ENCODE measurements around the gene SLC35F6.
"Not testable (repeated sequence)": the region's sequence is repeated elsewhere in the genome, so short reads cannot be mapped to it uniquely, and the experiment has no call there.

The SLC35F6 gene

GRCh38 chr2:26754539-26754938, 9.5 kb upstream of the SLC35F6 start:
- in situ Hi-C loops (cut with MboI; ENCODE audit: low sequenced_read_pairs, unreplicated experiment): no loop called here
- TF ChIP-seq CTCF (IDR thresholded peaks at IDR 0.05; ENCODE audit: borderline replicate concordance, control extremely low read depth, extremely low read depth, insufficient read depth, missing control alignments): no peak
- no peak for DNase-seq (ENCODE audit: low spot score)

GRCh38 chr2:26754972-26755670, 9.0 kb upstream of the SLC35F6 start:
- no peak for DNase-seq (ENCODE audit: low spot score)
- in situ Hi-C loops (cut with MboI; ENCODE audit: low sequenced_read_pairs, unreplicated experiment): no loop called here
- TF ChIP-seq CTCF (IDR thresholded peaks at IDR 0.05; ENCODE audit: borderline replicate concordance, control extremely low read depth, extremely low read depth, insufficient read depth, missing control alignments): no peak

- DNase-seq (ENCODE audit: low spot score): no peak
- in situ Hi-C loops (cut with MboI; ENCODE audit: low sequenced_read_pairs, unreplicated experiment): no loop called here
Observed at GRCh38 chr2:26756337-26756736, 7.7 kb upstream of the SLC35F6 start.

GRCh38 chr2:26757873-26758789, 6.0 kb upstream of the SLC35F6 start:
- DNase-seq (ENCODE audit: low spot score): no peak
- in situ Hi-C loops (cut with MboI; ENCODE audit: low sequenced_read_pairs, unreplicated experiment): no loop called here
- no peak for TF ChIP-seq CTCF (IDR thresholded peaks at IDR 0.05; ENCODE audit: borderline replicate concordance, control extremely low read depth, extremely low read depth, insufficient read depth, missing control alignments)

More at GRCh38 chr2:26756337-26756736, 7.7 kb upstream of the SLC35F6 start:
- no peak for TF ChIP-seq CTCF (IDR thresholded peaks at IDR 0.05; ENCODE audit: borderline replicate concordance, control extremely low read depth, extremely low read depth, insufficient read depth, missing control alignments)

- DNase-seq (ENCODE audit: low spot score): no peak
- in situ Hi-C loops (cut with MboI; ENCODE audit: low sequenced_read_pairs, unreplicated experiment): no loop called here
- TF ChIP-seq CTCF (IDR thresholded peaks at IDR 0.05; ENCODE audit: borderline replicate concordance, control extremely low read depth, extremely low read depth, insufficient read depth, missing control alignments): no peak
Observed at GRCh38 chr2:26758790-26759321, 5.2 kb upstream of the SLC35F6 start.

GRCh38 chr2:26759845-26760244, 4.2 kb upstream of the SLC35F6 start:
- in situ Hi-C loops (cut with MboI; ENCODE audit: low sequenced_read_pairs, unreplicated experiment): no loop called here
- TF ChIP-seq CTCF (IDR thresholded peaks at IDR 0.05; ENCODE audit: borderline replicate concordance, control extremely low read depth, extremely low read depth, insufficient read depth, missing control alignments): no peak
- no peak for DNase-seq (ENCODE audit: low spot score)

GRCh38 chr2:26760991-26761390, 3.1 kb upstream of the SLC35F6 start:
- in situ Hi-C loops (cut with MboI; ENCODE audit: low sequenced_read_pairs, unreplicated experiment): not testable (repeated sequence)

More at GRCh38 chr2:26760991-26761390, 3.1 kb upstream of the SLC35F6 start:
- not testable (repeated sequence) for DNase-seq (ENCODE audit: low spot score)
